WI38 (cell line): ENCODE measurements around the gene KCNK16.

Experiments used
- H3K4me3 ChIP-seq: 2 replicates; pipeline ENCODE4 v1.5.1; 2011; ENCODE audit warnings: low read depth, mild to moderate bottlenecking, control low read depth, low read length
- CTCF ChIP-seq: IDR thresholded peaks from 2 replicates; pipeline ENCODE4 v1.5.1; 2012; ENCODE audit warnings: low read depth, mild to moderate bottlenecking, control low read depth, low read length

Gene KCNK16

GRCh38 chr6:39298061-39298460 is 24.4 kb downstream of the KCNK16 start:
- H3K4me3 ChIP-seq, result no peak overlapping the region
- TF ChIP-seq CTCF, result no peak

- no peak overlapping the region for H3K4me3 ChIP-seq
- TF ChIP-seq CTCF, result no peak
Observed at GRCh38 chr6:39296745-39297640, 25.5 kb downstream of the KCNK16 start.

GRCh38 chr6:39295611-39296011 is 26.9 kb downstream of the KCNK16 start:
- H3K4me3 ChIP-seq, result no peak overlapping the region
- TF ChIP-seq CTCF, result no peak

GRCh38 chr6:39294899-39295298 is 27.6 kb downstream of the KCNK16 start:
- TF ChIP-seq CTCF, result no peak

GRCh38 chr6:39294133-39294532 is 28.4 kb downstream of the KCNK16 start:
- H3K4me3 ChIP-seq, result no peak overlapping the region
- no peak for TF ChIP-seq CTCF

More at GRCh38 chr6:39294899-39295298, 27.6 kb downstream of the KCNK16 start:
- no peak overlapping the region for H3K4me3 ChIP-seq

GRCh38 chr6:39292637-39293036 is 29.9 kb downstream of the KCNK16 start:
- no peak overlapping the region for H3K4me3 ChIP-seq
- TF ChIP-seq CTCF, result no peak

GRCh38 chr6:39289490-39289889 is 33.0 kb downstream of the KCNK16 start:
- H3K4me3 ChIP-seq, result no peak overlapping the region
- no peak for TF ChIP-seq CTCF
